AG10803 (cell line): Measurements from ENCODE around the gene SCCPDH.
"Not testable (repeated sequence)": the region's sequence is repeated elsewhere in the genome, so short reads cannot be mapped to it uniquely, and the experiment has no call there.

Source experiments
- DNase-seq: peaks from one replicate; pipeline ENCODE4 v3.0.0; 2010; ENCODE audit warnings: low read depth
- H3K4me3 ChIP-seq: 2 replicates; pipeline ENCODE4 v1.5.1; 2011; ENCODE audit warnings: mild to moderate bottlenecking, low read length, control low read depth
- CTCF ChIP-seq: conservative IDR thresholded peaks from 2 replicates; pipeline ENCODE4 v1.5.1; 2011; ENCODE audit warnings: mild to moderate bottlenecking, low read length, control low read depth, inconsistent platforms

SCCPDH gene

GRCh38 chr1:246726255-246726679 lies 2.1 kb downstream of the SCCPDH start:
- H3K4me3 ChIP-seq = no peak overlapping the region
- TF ChIP-seq CTCF = no peak
- no peak for DNase-seq

- no peak for DNase-seq
- no peak overlapping the region for H3K4me3 ChIP-seq
- no peak for TF ChIP-seq CTCF
These were observed 2.7 kb downstream of the SCCPDH start for GRCh38 chr1:246726881-246727280.

- no peak for TF ChIP-seq CTCF
- H3K4me3 ChIP-seq = no peak overlapping the region
- DNase-seq = no peak
These were observed 3.4 kb downstream of the SCCPDH start for GRCh38 chr1:246727594-246727993.

GRCh38 chr1:246728311-246728710 lies 4.1 kb downstream of the SCCPDH start:
- DNase-seq = peak; percentile 25
- H3K4me3 ChIP-seq = no peak overlapping the region
- TF ChIP-seq CTCF = no peak

GRCh38 chr1:246729040-246729439 lies 4.8 kb downstream of the SCCPDH start:
- not testable (repeated sequence) for DNase-seq, H3K4me3 ChIP-seq

GRCh38 chr1:246730839-246731238 lies 6.6 kb downstream of the SCCPDH start:
- no peak for DNase-seq
- TF ChIP-seq CTCF = no peak
- H3K4me3 ChIP-seq = no peak overlapping the region

- H3K4me3 ChIP-seq, DNase-seq: not testable (repeated sequence)
These were observed 7.7 kb downstream of the SCCPDH start for GRCh38 chr1:246731873-246732272.

- H3K4me3 ChIP-seq = no peak overlapping the region
- DNase-seq = no peak
- TF ChIP-seq CTCF = no peak
These were observed 9.5 kb downstream of the SCCPDH start for GRCh38 chr1:246733704-246734103.
